ENCODE data around the gene VPS37C.

The VPS37C gene

DNA sequence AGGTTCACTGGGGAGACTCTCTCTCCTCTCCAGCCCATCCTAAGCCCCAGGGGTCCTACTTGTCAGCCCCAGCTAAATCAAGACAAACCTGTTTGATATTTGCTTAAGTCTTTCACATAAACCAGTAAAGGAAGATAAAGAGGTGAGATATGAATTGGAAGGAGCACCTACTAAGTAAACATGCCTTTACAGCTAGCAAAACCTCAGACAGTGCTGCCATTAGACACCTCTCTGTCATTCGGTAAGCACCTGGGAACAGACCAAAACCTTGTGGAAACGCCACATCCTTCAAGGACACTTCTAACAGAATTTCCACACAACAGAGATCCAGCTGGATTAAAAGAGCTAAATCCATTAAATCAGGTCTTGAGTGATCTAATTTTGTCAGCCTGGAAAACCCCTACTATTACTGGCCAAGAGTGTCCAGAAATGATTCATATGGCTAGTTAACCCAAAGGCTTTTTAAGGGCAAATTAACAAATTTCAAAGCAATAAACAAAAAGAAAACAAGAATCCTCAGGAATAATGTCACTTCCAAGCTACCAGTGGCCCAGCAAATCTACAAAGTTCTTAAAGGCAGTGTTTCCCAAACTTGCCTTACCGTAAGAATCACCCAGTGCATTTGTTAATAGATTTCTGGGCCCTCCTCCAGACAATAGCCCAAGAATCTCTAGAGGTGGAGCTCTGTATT is 2.4 kb downstream of the VPS37C start:
- Histone ChIP-seq H2BK120ac (ENCODE audit: insufficient read depth, low read length, poor library complexity) (no peak overlapping the region), H4K8ac (ENCODE audit: low read depth, low read length) (no peak overlapping the region), H3K4me2 (ENCODE audit: low read length) (no peak overlapping the region), H3K79me1 (ENCODE audit: low read length) (peaks cover 18% of the 10 kb centered on the region), H3K27ac (ENCODE audit: low read depth, low read length) (peak overlapping the region; percentile 29), H4K12ac (ENCODE audit: low read depth, low read length) (no peak overlapping the region), H3K36me3 (ENCODE audit: control insufficient read depth in 1 of 2, insufficient read depth in 2 of 2, low read length in 2 of 2) (peaks cover 0 to 2% of the 10 kb centered on the region in 2 experiments), H3K9me3 (ENCODE audit: insufficient read depth, low read depth, low read length) (no peaks in the 10 kb centered on the region), H3K4me3 (ENCODE audit: low read depth, low read length) (no peak overlapping the region), H3K14ac (ENCODE audit: low read length) (no peak overlapping the region), H3K9ac (ENCODE audit: low read length) (no peak overlapping the region), H2BK12ac (ENCODE audit: low read length) (no peak overlapping the region), H3K18ac (ENCODE audit: low read length) (no peak overlapping the region), H2AFZ (ENCODE audit: insufficient read depth, low read length, poor library complexity) (no peak overlapping the region), H3K27me3 (ENCODE audit: insufficient read depth, low read length) (no peaks in the 10 kb centered on the region), H3K4ac (ENCODE audit: low read depth, low read length) (peak overlapping the region; percentile 14), H4K91ac (ENCODE audit: low read depth, low read length) (no peak overlapping the region), H3K79me2 (ENCODE audit: control insufficient read depth, insufficient read depth, low read length, poor library complexity) (peaks cover 13% of the 10 kb centered on the region), H2AK5ac (ENCODE audit: low read length) (no peak overlapping the region), H3K4me1 (ENCODE audit: control insufficient read depth in 1 of 2, insufficient read depth in 2 of 2, low read length in 2 of 2) (peaks cover 6 to 11% of the 10 kb centered on the region in 2 experiments), H2BK5ac (ENCODE audit: low read depth, low read length, poor library complexity) (peak overlapping the region; percentile 58), H3K23ac (ENCODE audit: low read length) (no peak overlapping the region)
- WGBS (ENCODE audit: extremely low coverage, insufficient coverage, insufficient read length) = no CpG with 5 or more reads among the region's 3 CpGs
- DNase-seq = peak in 1 of 2 donors; percentile 45

DNA sequence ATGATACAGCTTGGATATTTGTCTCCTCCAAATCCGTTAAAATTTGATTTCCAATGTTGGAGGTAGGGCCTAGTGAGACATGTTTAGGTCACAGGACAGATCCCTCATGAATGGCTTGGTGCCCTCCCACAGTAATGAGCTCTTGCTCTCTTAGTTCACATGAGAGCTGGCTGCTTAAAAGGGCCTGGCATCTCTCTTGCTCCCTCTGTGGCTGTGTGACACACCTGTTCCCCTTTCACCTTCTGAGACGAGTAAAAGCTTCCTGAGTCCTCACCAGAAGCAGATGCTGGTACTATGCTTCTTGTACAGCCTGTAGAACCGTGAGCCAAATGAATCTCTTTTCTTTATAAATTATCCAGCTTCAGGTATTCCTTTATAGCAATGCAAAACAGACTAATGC is 3.5 kb downstream of the VPS37C start:
- no peak overlapping the region for H3K4me3 ChIP-seq (ENCODE audit: low read depth, low read length)
- H3K27me3 ChIP-seq (ENCODE audit: insufficient read depth, low read length) = no peaks in the 10 kb centered on the region
- WGBS (ENCODE audit: extremely low coverage, insufficient coverage, insufficient read length) = no CpG with 5 or more reads among the region's 3 CpGs
- no peak overlapping the region for H3K4ac ChIP-seq (ENCODE audit: low read depth, low read length)
- peaks cover 13% of the 10 kb centered on the region for H3K79me2 ChIP-seq (ENCODE audit: control insufficient read depth, insufficient read depth, low read length, poor library complexity)
- no peak for DNase-seq
- H2AK5ac ChIP-seq (ENCODE audit: low read length) = no peak overlapping the region
- H3K36me3 ChIP-seq (ENCODE audit: control insufficient read depth in 1 of 2, insufficient read depth in 2 of 2, low read length in 2 of 2) = peaks cover 0 to 2% of the 10 kb centered on the region in 2 experiments
- no peak overlapping the region for H2BK120ac ChIP-seq (ENCODE audit: insufficient read depth, low read length, poor library complexity)
- H3K79me1 ChIP-seq (ENCODE audit: low read length) = peaks cover 21% of the 10 kb centered on the region
- H3K4me2 ChIP-seq (ENCODE audit: low read length) = no peak overlapping the region
- no peak overlapping the region for H3K18ac ChIP-seq (ENCODE audit: low read length)
- H4K12ac ChIP-seq (ENCODE audit: low read depth, low read length) = no peak overlapping the region
- H4K91ac ChIP-seq (ENCODE audit: low read depth, low read length) = no peak overlapping the region
- peaks cover 14 to 20% of the 10 kb centered on the region in 2 experiments for H3K4me1 ChIP-seq (ENCODE audit: control insufficient read depth in 1 of 2, insufficient read depth in 2 of 2, low read length in 2 of 2)
- H2BK5ac ChIP-seq (ENCODE audit: low read depth, low read length, poor library complexity) = no peak overlapping the region
- no peak overlapping the region for H2AFZ ChIP-seq (ENCODE audit: insufficient read depth, low read length, poor library complexity)
- H3K27ac ChIP-seq (ENCODE audit: low read depth, low read length) = no peak overlapping the region
- H4K8ac ChIP-seq (ENCODE audit: low read depth, low read length) = no peak overlapping the region
- H2BK12ac ChIP-seq (ENCODE audit: low read length) = no peak overlapping the region
- H3K9me3 ChIP-seq (ENCODE audit: insufficient read depth, low read depth, low read length) = no peaks in the 10 kb centered on the region
- H3K23ac ChIP-seq (ENCODE audit: low read length) = no peak overlapping the region
- H3K9ac ChIP-seq (ENCODE audit: low read length) = no peak overlapping the region
- H3K14ac ChIP-seq (ENCODE audit: low read length) = no peak overlapping the region

DNA sequence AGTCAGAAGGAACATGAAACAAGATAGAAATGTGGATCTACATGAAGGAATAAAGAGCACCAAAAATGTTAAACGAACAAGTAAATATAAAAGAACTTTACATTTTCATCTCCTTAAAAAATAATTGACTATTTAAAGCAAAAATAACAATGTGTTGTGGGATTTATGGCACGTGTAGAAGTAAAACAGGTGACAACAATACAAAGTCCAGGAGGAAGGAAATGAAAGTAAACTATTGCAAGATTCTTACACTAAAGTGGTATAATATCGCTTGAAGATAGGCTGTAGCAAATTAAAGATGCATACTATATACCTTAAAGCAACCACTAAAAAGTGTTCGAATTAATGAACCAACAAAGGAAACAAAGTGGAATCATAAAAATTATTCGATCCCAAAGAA is 5.5 kb downstream of the VPS37C start:
- no CpG with 5 or more reads among the region's 5 CpGs for WGBS (ENCODE audit: extremely low coverage, insufficient coverage, insufficient read length)
- Histone ChIP-seq H3K9ac (ENCODE audit: low read length) (no peak overlapping the region), H3K4me3 (ENCODE audit: low read depth, low read length) (no peak overlapping the region), H3K79me2 (ENCODE audit: control insufficient read depth, insufficient read depth, low read length, poor library complexity) (peaks cover 19% of the 10 kb centered on the region), H3K79me1 (ENCODE audit: low read length) (peaks cover 14% of the 10 kb centered on the region), H3K27ac (ENCODE audit: low read depth, low read length) (no peak overlapping the region), H4K12ac (ENCODE audit: low read depth, low read length) (no peak overlapping the region), H2BK5ac (ENCODE audit: low read depth, low read length, poor library complexity) (no peak overlapping the region), H4K8ac (ENCODE audit: low read depth, low read length) (no peak overlapping the region), H2BK120ac (ENCODE audit: insufficient read depth, low read length, poor library complexity) (no peak overlapping the region), H2BK12ac (ENCODE audit: low read length) (no peak overlapping the region), H3K18ac (ENCODE audit: low read length) (no peak overlapping the region), H3K4me2 (ENCODE audit: low read length) (no peak overlapping the region), H3K4me1 (ENCODE audit: control insufficient read depth in 1 of 2, insufficient read depth in 2 of 2, low read length in 2 of 2) (peaks cover 27 to 31% of the 10 kb centered on the region in 2 experiments), H2AFZ (ENCODE audit: insufficient read depth, low read length, poor library complexity) (no peak overlapping the region), H4K91ac (ENCODE audit: low read depth, low read length) (no peak overlapping the region), H3K9me3 (ENCODE audit: insufficient read depth, low read depth, low read length) (no peaks in the 10 kb centered on the region), H3K23ac (ENCODE audit: low read length) (no peak overlapping the region), H2AK5ac (ENCODE audit: low read length) (no peak overlapping the region), H3K36me3 (ENCODE audit: control insufficient read depth in 1 of 2, insufficient read depth in 2 of 2, low read length in 2 of 2) (peaks cover 0 to 2% of the 10 kb centered on the region in 2 experiments), H3K14ac (ENCODE audit: low read length) (no peak overlapping the region), H3K27me3 (ENCODE audit: insufficient read depth, low read length) (no peaks in the 10 kb centered on the region), H3K4ac (ENCODE audit: low read depth, low read length) (no peak overlapping the region)
- DNase-seq = no peak

DNA sequence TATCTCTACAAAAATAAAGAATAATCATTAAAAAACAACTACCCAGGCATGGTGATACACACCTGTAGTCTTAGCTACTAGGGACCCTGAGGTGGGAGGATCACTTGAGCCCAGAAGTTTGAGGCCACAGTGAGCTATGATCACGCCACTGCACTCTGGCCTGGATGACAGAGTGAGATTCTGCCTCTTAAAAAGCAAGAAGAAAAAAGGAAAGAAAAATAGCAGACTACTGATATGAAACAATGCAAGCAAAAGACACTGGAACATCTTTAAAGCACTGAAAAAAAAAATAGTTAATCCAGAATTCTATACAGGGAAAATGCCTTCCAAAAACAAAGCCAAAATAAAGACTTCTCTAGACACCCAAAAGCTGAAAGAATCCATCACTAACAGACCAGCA is 5.9 kb downstream of the VPS37C start:
- no CpG with 5 or more reads among the region's 1 CpG for WGBS (ENCODE audit: extremely low coverage, insufficient coverage, insufficient read length)
- H3K27me3 ChIP-seq (ENCODE audit: insufficient read depth, low read length) = no peaks in the 10 kb centered on the region
- H2BK12ac ChIP-seq (ENCODE audit: low read length) = no peak overlapping the region
- H3K79me2 ChIP-seq (ENCODE audit: control insufficient read depth, insufficient read depth, low read length, poor library complexity) = peaks cover 20% of the 10 kb centered on the region
- H2AK5ac ChIP-seq (ENCODE audit: low read length) = no peak overlapping the region
- H3K9me3 ChIP-seq (ENCODE audit: insufficient read depth, low read depth, low read length) = no peaks in the 10 kb centered on the region
- no peak overlapping the region for H3K4me2 ChIP-seq (ENCODE audit: low read length)
- no peak overlapping the region for H3K23ac ChIP-seq (ENCODE audit: low read length)
- H3K9ac ChIP-seq (ENCODE audit: low read length) = no peak overlapping the region
- H2AFZ ChIP-seq (ENCODE audit: insufficient read depth, low read length, poor library complexity) = no peak overlapping the region
- H2BK5ac ChIP-seq (ENCODE audit: low read depth, low read length, poor library complexity) = no peak overlapping the region
- H3K14ac ChIP-seq (ENCODE audit: low read length) = no peak overlapping the region
- no peak overlapping the region for H3K4me3 ChIP-seq (ENCODE audit: low read depth, low read length)
- no peak overlapping the region for H4K12ac ChIP-seq (ENCODE audit: low read depth, low read length)
- H3K4me1 ChIP-seq (ENCODE audit: control insufficient read depth in 1 of 2, insufficient read depth in 2 of 2, low read length in 2 of 2) = peaks cover 27 to 31% of the 10 kb centered on the region in 2 experiments
- no peak overlapping the region for H4K8ac ChIP-seq (ENCODE audit: low read depth, low read length)
- no peak overlapping the region for H2BK120ac ChIP-seq (ENCODE audit: insufficient read depth, low read length, poor library complexity)
- peak overlapping the region; percentile 50 for H3K4ac ChIP-seq (ENCODE audit: low read depth, low read length)
- peaks cover 14% of the 10 kb centered on the region for H3K79me1 ChIP-seq (ENCODE audit: low read length)
- H3K18ac ChIP-seq (ENCODE audit: low read length) = no peak overlapping the region
- no peak overlapping the region for H3K27ac ChIP-seq (ENCODE audit: low read depth, low read length)
- DNase-seq = no peak
- peaks cover 0 to 2% of the 10 kb centered on the region in 2 experiments for H3K36me3 ChIP-seq (ENCODE audit: control insufficient read depth in 1 of 2, insufficient read depth in 2 of 2, low read length in 2 of 2)
- no peak overlapping the region for H4K91ac ChIP-seq (ENCODE audit: low read depth, low read length)

Measured in trophoblast cell (in vitro differentiated cells and primary cell).